PC-3 (cell line): ENCODE data around the gene GDF2. TPM values are rescaled to one million over a fixed set of nuclear protein-coding genes. Genes with fewer than 3 reads are reported as not detected.
A peak's percentile ranks its signal among the peaks of the same experiment; 100 is the strongest.

Experiments
- ATAC-seq: fragments of 200-7000 bp; cut with Tn5 transposase; 2 replicates; pipeline ENCODE4 v1.9.1; 2020; ENCODE audit warnings: mild to moderate bottlenecking, moderate library complexity
- BruUV-seq: library from RNA; stranded (reverse); fragments of 400-500 nt; replicated peaks from 2 replicates; lab custom pipeline; 2021; lab: Mats Ljungman, UMichigan
- CTCF ChIA-PET: fragments of 300-600 bp; sonication (Branson Sonifier 250); formaldehyde crosslinking; loops from one replicate; lab custom pipeline; 2022; ENCODE audit warnings: antibody characterized with exemption; lab: Charles Lee
- POLR2A ChIA-PET: fragments of 300-600 bp; sonication (Branson Sonifier 250); formaldehyde crosslinking; loops from one replicate; lab custom pipeline; 2022; ENCODE audit warnings: antibody characterized with exemption; ENCODE audit not compliant: unreplicated experiment; lab: Charles Lee
- DNase-seq: peaks from one replicate; pipeline ENCODE4 v3.0.0-alpha.2; 2015
- H2AFZ ChIP-seq: fragments of 300-600 bp; sonication (generic); 2 replicates; pipeline ENCODE4 v1.6.0; 2016; ENCODE audit warnings: antibody characterized with exemption, low read length
- H3F3A ChIP-seq: fragments of 300-600 bp; sonication (generic); one replicate; pipeline ENCODE4 v1.6.0; 2017; ENCODE audit warnings: antibody characterized with exemption, low read length, control low read depth, mild to moderate bottlenecking; ENCODE audit not compliant: unreplicated experiment
- H3K27ac ChIP-seq: fragments of 300-600 bp; sonication (generic); 2 replicates; pipeline ENCODE4 v1.5.1; 2016; ENCODE audit warnings: mild to moderate bottlenecking, low read length
- H3K27me3 ChIP-seq: fragments of 300-600 bp; sonication (generic); 2 replicates; pipeline ENCODE4 v1.6.1; 2016; ENCODE audit warnings: low read length, mixed read lengths
- H3K36me3 ChIP-seq: fragments of 300-600 bp; sonication (generic); 2 replicates; pipeline ENCODE4 v1.6.1; 2016; ENCODE audit warnings: low read depth, mixed run types, low read length, mixed read lengths
- H3K4me1 ChIP-seq: fragments of 300-600 bp; sonication (generic); 2 replicates; pipeline ENCODE4 v1.5.1; 2016; ENCODE audit warnings: low read length; ENCODE audit not compliant: insufficient read depth
- H3K4me2 ChIP-seq: fragments of 300-600 bp; sonication (generic); 2 replicates; pipeline ENCODE4 v1.6.0; 2016; ENCODE audit warnings: low read length
- H3K4me3 ChIP-seq: fragments of 300-600 bp; sonication (generic); 2 replicates; pipeline ENCODE4 v1.5.1; 2016; ENCODE audit warnings: mild to moderate bottlenecking, low read length, mixed read lengths
- H3K79me2 ChIP-seq: fragments of 300-600 bp; sonication (generic); 2 replicates; pipeline ENCODE4 v1.6.1; 2017; ENCODE audit warnings: low read length, mixed read lengths
- H3K9ac ChIP-seq: fragments of 300-600 bp; sonication (generic); 2 replicates; pipeline ENCODE4 v1.6.0; 2016; ENCODE audit warnings: mild to moderate bottlenecking, low read length
- H3K9me2 ChIP-seq: fragments of 300-600 bp; sonication (generic); replicated peaks from 2 replicates; pipeline ENCODE4 v1.6.1; 2016; ENCODE audit warnings: mixed run types, low read length, mixed read lengths
- H3K9me3 ChIP-seq: fragments of 300-600 bp; sonication (generic); 2 replicates; pipeline ENCODE4 v1.6.1; 2016; ENCODE audit warnings: low read length, mixed read lengths
- H4K20me1 ChIP-seq: fragments of 300-600 bp; sonication (generic); 2 replicates; pipeline ENCODE4 v1.6.1; 2016; ENCODE audit warnings: low read length, mixed read lengths
- CTCF ChIP-seq: fragments of 300-600 bp; sonication (generic); conservative IDR thresholded peaks from 2 replicates; pipeline ENCODE4 v1.5.1; 2017; ENCODE audit warnings: antibody characterized with exemption, low read depth, mild to moderate bottlenecking, low read length
- EZH2 ChIP-seq: fragments of 300-600 bp; sonication (generic); IDR thresholded peaks from one replicate; pipeline ENCODE4 v1.6.1; 2017; ENCODE audit warnings: antibody characterized with exemption, mild to moderate bottlenecking, low read length; ENCODE audit not compliant: unreplicated experiment
- EZH2phosphoT487 ChIP-seq: fragments of 300-600 bp; sonication (generic); IDR thresholded peaks from 2 replicates; pipeline ENCODE4 v1.6.1; 2018; ENCODE audit warnings: mild to moderate bottlenecking, antibody characterized with exemption, low read length, borderline replicate concordance
- intact Hi-C: fragments of 100-400 bp; cut with micrococcal nuclease; formaldehyde crosslinking; loops from 2 replicates; pipeline ENCODE4 v1.9.0; 2023
- total RNA-seq: library from RNA; depleted of rRNA; stranded (reverse); fragments of >200 nt; gene quantifications from 2 replicates; pipeline ENCODE4 v1.2.3, GENCODE V29; 2014

Gene GDF2
- total RNA-seq, 1 experiment from 2014 or later = not detected

DNA sequence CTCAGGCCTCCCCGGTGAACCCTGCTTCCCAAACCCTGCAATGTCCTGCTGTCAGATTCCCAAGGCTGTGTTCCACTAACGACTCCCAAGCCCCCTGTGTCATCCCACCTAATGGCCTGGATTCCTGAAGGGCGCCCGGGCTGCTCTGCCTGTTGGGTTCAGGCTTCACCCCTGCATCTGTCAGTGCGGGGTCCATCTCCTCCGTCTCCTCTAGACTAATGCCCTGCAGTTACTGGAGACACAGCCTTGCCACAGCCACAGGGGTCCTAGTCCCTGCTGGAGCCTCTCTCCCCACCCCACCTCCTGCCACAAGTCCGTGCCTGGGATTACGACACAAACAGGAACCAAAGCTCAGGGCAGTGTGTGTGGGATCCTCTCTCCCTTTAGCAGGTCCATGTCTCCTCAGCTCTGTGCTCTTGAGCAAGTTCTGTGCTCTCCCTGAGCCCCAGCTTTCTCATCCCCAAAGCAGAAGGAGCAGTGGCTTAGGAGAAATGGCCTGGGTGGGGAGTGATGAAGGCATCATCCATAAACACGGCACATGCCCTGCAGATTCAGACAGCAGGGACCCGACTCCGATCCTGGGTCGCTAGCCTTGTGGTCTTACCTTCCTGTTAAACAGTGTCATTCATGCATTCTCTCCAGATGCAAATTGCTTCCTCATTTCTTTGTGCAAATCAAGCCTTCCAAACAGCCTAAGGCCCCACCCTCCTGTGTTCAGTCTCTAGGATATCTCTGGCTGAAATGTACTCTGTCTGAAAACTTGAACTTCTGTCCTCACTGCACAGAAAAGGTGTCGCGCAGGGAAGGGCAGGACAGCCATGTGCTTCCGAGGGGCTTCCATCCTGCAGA lies 17.7 kb downstream of the GDF2 start:
- no peaks in the 10 kb centered on the region for H4K20me1 ChIP-seq
- no peak for ATAC-seq
- H3K4me2 ChIP-seq = no peak overlapping the region
- TF ChIP-seq EZH2 = no peak
- TF ChIP-seq CTCF = no peak
- TF ChIP-seq EZH2phosphoT487 = no peak
- BruUV-seq = no TSS peak
- H3K27ac ChIP-seq = no peak overlapping the region
- no peaks in the 10 kb centered on the region for H3K79me2 ChIP-seq
- H3K9ac ChIP-seq = no peak overlapping the region
- no peaks in the 10 kb centered on the region for H3F3A ChIP-seq
- no peaks in the 10 kb centered on the region for H3K4me1 ChIP-seq
- no peaks in the 10 kb centered on the region for H3K36me3 ChIP-seq
- no peak for DNase-seq
- intact Hi-C loops = no loop called here
- H3K27me3 ChIP-seq = peaks cover 3% of the 10 kb centered on the region; the same call in 1 of the 2 replicates
- CTCF ChIA-PET = no interaction called here
- H3K9me2 ChIP-seq = no peaks in the 10 kb centered on the region
- no peak overlapping the region for H3K4me3 ChIP-seq
- no peak overlapping the region for H2AFZ ChIP-seq
- no peaks in the 10 kb centered on the region for H3K9me3 ChIP-seq
- POLR2A ChIA-PET = no interaction called here

- Histone ChIP-seq H3F3A (no peaks in the 10 kb centered on the region), H2AFZ (no peak overlapping the region), H3K4me2 (no peak overlapping the region), H3K36me3 (no peaks in the 10 kb centered on the region), H3K27ac (no peak overlapping the region), H3K27me3 (peaks cover 3% of the 10 kb centered on the region; the same call in 1 of the 2 replicates), H4K20me1 (no peaks in the 10 kb centered on the region), H3K79me2 (no peaks in the 10 kb centered on the region), H3K4me3 (no peak overlapping the region), H3K4me1 (no peaks in the 10 kb centered on the region), H3K9ac (no peak overlapping the region), H3K9me2 (no peaks in the 10 kb centered on the region), H3K9me3 (no peaks in the 10 kb centered on the region)
- POLR2A ChIA-PET = no interaction called here
- CTCF ChIA-PET = no interaction called here
- BruUV-seq = no TSS peak
- intact Hi-C loops = no loop called here
- TF ChIP-seq EZH2 = no peak
- TF ChIP-seq CTCF = peak; percentile 90
- TF ChIP-seq EZH2phosphoT487 = no peak
- ATAC-seq (peak; percentile 63), DNase-seq (peak; percentile 67)
Measured at GRCh38 chr10:47340608-47341170, 18.4 kb downstream of the GDF2 start.
